Lower leg skin (tissue), 4 donors: ENCODE data around the gene BEAN1. TPM values are rescaled to one million over a fixed set of nuclear protein-coding genes. Genes with fewer than 3 reads are reported as not detected.

Experiments used
- DNase-seq, 2 donors: peaks; one replicate each; pipeline ENCODE4 v3.0.0-alpha.2; 2019; ENCODE audit warnings: low spot score in 2 of 2
- H3K4me3 ChIP-seq: fragments of 200-600 bp; sonication (generic); 2 replicates; pipeline ENCODE4 v1.5.1; 2017; ENCODE audit warnings: mild to moderate bottlenecking, low read depth; ENCODE audit not compliant: poor library complexity, severe bottlenecking
- CTCF ChIP-seq, 3 donors: fragments of 450-650 bp; IDR thresholded peaks; one replicate each; pipeline ENCODE4 v1.5.1; 2016; ENCODE audit warnings: antibody characterized with exemption in 3 of 3, mild to moderate bottlenecking in 3 of 3, moderate library complexity in 2 of 3
- POLR2A ChIP-seq, 2 donors: fragments of 450-650 bp; IDR thresholded peaks; one replicate each; pipeline ENCODE4 v1.6.1; 2016 to 2017; ENCODE audit warnings: antibody characterized with exemption in 2 of 2, mild to moderate bottlenecking in 1 of 2, moderate library complexity in 1 of 2
- whole genome bisulfite sequencing, 2 donors: methylation state at CpG; one replicate each; pipeline ENCODE4 v1.1.5; 2018; 5-methylcytosine and 5-hydroxymethylcytosine counted together
- intact Hi-C: fragments of 100-400 bp; cut with DNase I; formaldehyde crosslinking; loops from one replicate; pipeline ENCODE4 v1.15.0; 2023; ENCODE audit warnings: low total_unique reads
- total RNA-seq, 4 donors: library from RNA; depleted of rRNA; stranded (reverse); fragments of >200 nt; gene quantifications; one replicate each; pipeline ENCODE4 v1.1.0, GENCODE V29; 2016

Gene BEAN1
- total RNA-seq, 4 donors from 2014 or later = 0.72 to 3.9 (median 2.9) TPM; not detected in 1

- no peak for DNase-seq
- no peak overlapping the region for H3K4me3 ChIP-seq
- intact Hi-C loops = no loop called here
- TF ChIP-seq POLR2A (IDR thresholded peaks at IDR 0.05) = no peak
- no peak for TF ChIP-seq CTCF (IDR thresholded peaks at IDR 0.05)
These were observed 14.9 kb upstream of the BEAN1 start for GRCh38 chr16:66412182-66412581.

GRCh38 chr16:66414891-66415290 is 12.2 kb upstream of the BEAN1 start:
- no peak overlapping the region for H3K4me3 ChIP-seq
- no peak for DNase-seq
- intact Hi-C loops = no loop called here
- WGBS, 2 donors = 77 to 89% methylated on average over 1 of the region's 1 CpG
- TF ChIP-seq POLR2A (IDR thresholded peaks at IDR 0.05) (no peak), CTCF (IDR thresholded peaks at IDR 0.05) (no peak)

- DNase-seq = no peak
- no peak for TF ChIP-seq POLR2A (IDR thresholded peaks at IDR 0.05)
- TF ChIP-seq CTCF (IDR thresholded peaks at IDR 0.05) = no peak
- WGBS, 2 donors = 93 to 97% methylated on average over 1 of the region's 1 CpG
- H3K4me3 ChIP-seq = no peak overlapping the region
- intact Hi-C loops = no loop called here
These were observed 11.0 kb upstream of the BEAN1 start for GRCh38 chr16:66416136-66416535.

GRCh38 chr16:66416939-66417700 is 10.0 kb upstream of the BEAN1 start:
- intact Hi-C loops = no loop called here
- TF ChIP-seq POLR2A (IDR thresholded peaks at IDR 0.05) (no peak), CTCF (IDR thresholded peaks at IDR 0.05) (no peak)
- H3K4me3 ChIP-seq = no peak overlapping the region
- 74 to 80% methylated on average over 9 of the region's 9 CpGs for WGBS, 2 donors
- peak in 1 of 2 donors; percentile 8 for DNase-seq

GRCh38 chr16:66418165-66418962 is 8.7 kb upstream of the BEAN1 start:
- no peak for TF ChIP-seq POLR2A (IDR thresholded peaks at IDR 0.05)
- no peak for TF ChIP-seq CTCF (IDR thresholded peaks at IDR 0.05)
- H3K4me3 ChIP-seq = no peak overlapping the region
- intact Hi-C loops = no loop called here
- 74 to 77% methylated on average over 9 of the region's 9 CpGs for WGBS, 2 donors
- peak in 1 of 2 donors; percentile 43 for DNase-seq
